Upper lobe of left lung (tissue), 6 donors: Measurements from ENCODE around the gene CCDC192. TPM values are rescaled to one million over a fixed set of nuclear protein-coding genes. Genes with fewer than 3 reads are reported as not detected.

ENCODE experiments used
- ATAC-seq, 2 donors: fragments of 200-7000 bp; cut with Tn5 transposase; one replicate each; pipeline ENCODE4 v1.9.1; 2022; ENCODE audit warnings: mild to moderate bottlenecking in 2 of 2, moderate library complexity in 2 of 2; ENCODE audit not compliant: low FRiP score in 2 of 2
- DNase-seq, 2 donors: peaks; one replicate each; pipeline ENCODE4 v3.0.0-alpha.2; 2019 to 2020
- H3K27ac ChIP-seq, 4 donors: fragments of 200-600 bp; sonication (generic); one replicate each; pipeline ENCODE4 v1.5.1; 2016 to 2019
- H3K27me3 ChIP-seq, 4 donors: fragments of 200-600 bp; sonication (generic); one replicate each; pipeline ENCODE4 v1.5.1; 2017 to 2019
- H3K36me3 ChIP-seq, 4 donors: fragments of 200-600 bp; sonication (generic); one replicate each; pipeline ENCODE4 v1.5.1; 2016 to 2019
- H3K4me1 ChIP-seq, 4 donors: fragments of 200-600 bp; sonication (generic); one replicate each; pipeline ENCODE4 v1.5.1; 2018 to 2019
- H3K4me3 ChIP-seq, 4 donors: fragments of 200-600 bp; sonication (generic); one replicate each; pipeline ENCODE4 v1.5.1; 2017 to 2019; ENCODE audit warnings: mild to moderate bottlenecking in 2 of 4, moderate library complexity in 1 of 4
- H3K9me3 ChIP-seq, 4 donors: fragments of 200-600 bp; sonication (generic); one replicate each; pipeline ENCODE4 v1.5.1; 2018 to 2019
- CTCF ChIP-seq, 6 experiments: fragments of 450-650 bp in 4 of 6; fragments of 200-600 bp in 2 of 6; sonication (generic) in 2 of 6; IDR thresholded peaks; one replicate each; pipeline ENCODE4 v1.5.1; 2016 to 2019; ENCODE audit warnings: antibody characterized with exemption in 6 of 6
- EP300 ChIP-seq, 4 donors: sonication (generic); formaldehyde crosslinking; IDR thresholded peaks; one replicate each; pipeline ENCODE4 v1.5.1; 2017; ENCODE audit warnings: antibody characterized with exemption in 4 of 4, control low read depth in 2 of 4
- POLR2A ChIP-seq, 4 donors: fragments of 450-650 bp; IDR thresholded peaks; one replicate each; pipeline ENCODE4 v1.5.1; 2016 to 2017; ENCODE audit warnings: antibody characterized with exemption in 4 of 4, mild to moderate bottlenecking in 2 of 4
- POLR2AphosphoS5 ChIP-seq, 2 donors: sonication (generic); formaldehyde crosslinking; IDR thresholded peaks; one replicate each; pipeline ENCODE4 v1.5.1; 2017; ENCODE audit warnings: antibody characterized with exemption in 2 of 2
- WGBS, 2 donors: methylation state at CpG; one replicate each; pipeline ENCODE4 v1.1.5; 2017 to 2018; 5-methylcytosine and 5-hydroxymethylcytosine counted together
- total RNA-seq, 6 donors: library from RNA; depleted of rRNA in 4 of 6; stranded (reverse); fragments of >200 nt in 4 of 6; gene quantifications; one replicate each; pipeline versions ENCODE4 v1.1.0 to v1.2.1, GENCODE V29; 2016 to 2021
- donor health status: DM: no; HTN: no; CAD: no; lungs with moderate emphysema.
- donor health status: DM: no; HTN: yes; CAD: no; lungs with severe emphysema.

CCDC192 gene
- total RNA-seq, 6 donors from 2014 or later, result 0.76 TPM; not detected in 5

DNA sequence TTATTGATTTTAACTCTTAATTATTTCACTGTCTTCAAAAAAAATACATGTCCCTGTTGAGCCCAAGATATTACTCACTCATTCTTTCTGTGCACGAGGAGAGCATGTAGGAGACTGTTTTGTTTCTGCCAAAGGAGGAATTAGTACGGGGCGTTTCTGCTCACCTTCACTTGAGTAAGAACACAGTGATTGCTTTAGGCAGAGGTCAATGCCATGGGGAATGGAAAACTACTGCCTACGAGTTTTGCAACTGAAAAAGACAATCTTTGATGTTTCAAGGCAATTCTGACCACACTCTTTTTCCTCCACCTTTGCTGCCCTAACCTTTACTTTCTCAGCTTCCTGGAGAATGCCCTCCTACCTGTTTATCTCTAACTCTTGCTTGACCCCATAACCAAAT lies 109.4 kb downstream of the CCDC192 start:
- WGBS, 2 donors, result 82 to 95% methylated on average over 4 of the region's 4 CpGs
- DNase-seq, result no peak

GRCh38 chr5:127813633-127814587 lies 110.7 kb downstream of the CCDC192 start:
- no peaks in the 10 kb centered on the region for H3K36me3 ChIP-seq
- DNase-seq (no peak), ATAC-seq (no peak)
- H3K4me1 ChIP-seq, result no peaks in the 10 kb centered on the region
- H3K9me3 ChIP-seq, result no peaks in the 10 kb centered on the region
- H3K4me3 ChIP-seq, result no peak overlapping the region
- no peak for TF ChIP-seq EP300 (IDR thresholded peaks at IDR 0.05)
- TF ChIP-seq CTCF (IDR thresholded peaks at IDR 0.05), result no peak
- no peak for TF ChIP-seq POLR2A (IDR thresholded peaks at IDR 0.05)
- no peak for TF ChIP-seq POLR2AphosphoS5 (IDR thresholded peaks at IDR 0.05)
- H3K27ac ChIP-seq, result no peak overlapping the region
- H3K27me3 ChIP-seq, result no peaks in the 10 kb centered on the region
- WGBS, 2 donors, result 86 to 88% methylated on average over 4 of the region's 4 CpGs

More for the DNA sequence above, 109.4 kb downstream of the CCDC192 start:
- no peak overlapping the region for H3K4me3 ChIP-seq
- no peak overlapping the region for H3K27ac ChIP-seq
- no peaks in the 10 kb centered on the region for H3K4me1 ChIP-seq
- ATAC-seq, result no peak
- TF ChIP-seq EP300 (IDR thresholded peaks at IDR 0.05), result no peak
- TF ChIP-seq POLR2A (IDR thresholded peaks at IDR 0.05), result no peak
- TF ChIP-seq CTCF (IDR thresholded peaks at IDR 0.05), result no peak
- no peak for TF ChIP-seq POLR2AphosphoS5 (IDR thresholded peaks at IDR 0.05)
- H3K9me3 ChIP-seq, result no peaks in the 10 kb centered on the region
- H3K27me3 ChIP-seq, result no peaks in the 10 kb centered on the region
- H3K36me3 ChIP-seq, result no peaks in the 10 kb centered on the region

DNA sequence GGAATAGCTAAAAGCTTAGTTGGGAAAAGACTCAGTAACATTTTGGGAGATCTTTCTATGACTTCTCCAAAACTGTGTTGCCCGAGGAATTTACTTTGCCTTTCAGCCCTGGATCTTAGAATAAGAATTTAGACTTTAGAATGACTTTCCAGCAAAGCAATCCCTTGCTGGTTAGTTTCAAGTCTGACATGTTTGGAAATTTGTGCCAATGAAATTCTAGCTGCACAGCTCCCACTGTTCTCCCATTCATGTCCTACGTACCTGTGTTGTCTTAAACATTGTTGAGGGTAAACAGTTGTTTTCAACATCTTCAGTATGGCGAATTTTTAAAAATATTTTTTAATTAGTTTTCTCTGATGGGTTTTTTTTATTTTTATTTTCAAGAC lies 111.4 kb downstream of the CCDC192 start:
- no peak for DNase-seq
- TF ChIP-seq EP300 (IDR thresholded peaks at IDR 0.05) (no peak), CTCF (IDR thresholded peaks at IDR 0.05) (no peak), POLR2A (IDR thresholded peaks at IDR 0.05) (no peak), POLR2AphosphoS5 (IDR thresholded peaks at IDR 0.05) (no peak)
- whole genome bisulfite sequencing, 2 donors, result 90% methylated on average over 3 of the region's 3 CpGs
- no peak for ATAC-seq
- H3K27ac ChIP-seq, result no peak overlapping the region
- no peaks in the 10 kb centered on the region for H3K27me3 ChIP-seq
- no peaks in the 10 kb centered on the region for H3K4me1 ChIP-seq
- no peak overlapping the region for H3K4me3 ChIP-seq
- H3K9me3 ChIP-seq, result no peaks in the 10 kb centered on the region
- H3K36me3 ChIP-seq, result no peaks in the 10 kb centered on the region

GRCh38 chr5:127820910-127821553 lies 117.8 kb downstream of the CCDC192 start:
- no peak for DNase-seq
- Histone ChIP-seq H3K27me3 (no peaks in the 10 kb centered on the region), H3K27ac (no peak overlapping the region), H3K9me3 (no peaks in the 10 kb centered on the region), H3K4me3 (no peak overlapping the region), H3K36me3 (no peaks in the 10 kb centered on the region), H3K4me1 (no peaks in the 10 kb centered on the region)
- TF ChIP-seq CTCF (IDR thresholded peaks at IDR 0.05) (no peak), POLR2AphosphoS5 (IDR thresholded peaks at IDR 0.05) (no peak), EP300 (IDR thresholded peaks at IDR 0.05) (no peak), POLR2A (IDR thresholded peaks at IDR 0.05) (no peak)
- 52 to 64% methylated on average over 2 of the region's 2 CpGs for WGBS, 2 donors
- no peak for ATAC-seq
